Fibroblast of mammary gland (primary cell): ENCODE data around the gene WNK4.

ENCODE experiments used
- DNase-seq: peaks from one replicate; pipeline ENCODE4 v3.0.0-alpha.2; 2010; ENCODE audit warnings: low read depth
- H3K4me3 ChIP-seq: 2 replicates; pipeline ENCODE4 v1.5.1; 2011; ENCODE audit warnings: low read depth, mild to moderate bottlenecking, low read length, moderate library complexity; ENCODE audit not compliant: control insufficient read depth
- CTCF ChIP-seq: conservative IDR thresholded peaks from 2 replicates; pipeline ENCODE4 v1.5.1; 2011; ENCODE audit warnings: low read depth, low read length, inconsistent platforms; ENCODE audit not compliant: control insufficient read depth, insufficient read depth

WNK4 gene

GRCh38 chr17:42844271-42844670, 63.9 kb downstream of the WNK4 start, which contains the start of gene AOC2:
Gene AOC2 (plus strand): TSS chr17:42844580. CDS start chr17:42844627, 47 bp downstream.
- TF ChIP-seq CTCF: no peak
- H3K4me3 ChIP-seq: no peak within 1 kb of the TSS
- peak; percentile 44 for DNase-seq

GRCh38 chr17:42844761-42845555, 64.5 kb downstream of the WNK4 start:
- no peak for TF ChIP-seq CTCF
- H3K4me3 ChIP-seq: no peak overlapping the region

DNA sequence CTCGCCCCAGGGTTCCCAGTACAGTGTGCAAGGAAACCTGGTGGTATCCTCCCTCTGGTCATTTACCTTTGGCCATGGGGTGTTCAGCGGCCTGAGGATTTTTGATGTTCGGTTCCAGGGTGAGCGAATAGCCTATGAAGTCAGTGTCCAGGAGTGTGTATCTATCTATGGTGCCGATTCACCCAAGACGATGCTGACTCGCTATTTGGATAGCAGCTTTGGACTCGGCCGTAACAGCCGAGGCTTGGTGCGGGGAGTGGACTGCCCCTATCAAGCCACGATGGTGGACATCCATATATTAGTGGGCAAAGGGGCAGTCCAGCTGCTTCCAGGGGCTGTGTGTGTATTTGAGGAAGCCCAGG, 65.1 kb downstream of the WNK4 start:
- TF ChIP-seq CTCF: no peak
- peak; percentile 23 for DNase-seq
- H3K4me3 ChIP-seq: no peak overlapping the region

More at GRCh38 chr17:42844761-42845555, 64.5 kb downstream of the WNK4 start:
- DNase-seq: no peak

GRCh38 chr17:42845918-42846593, 65.6 kb downstream of the WNK4 start:
- H3K4me3 ChIP-seq: no peak overlapping the region
- no peak for TF ChIP-seq CTCF
- DNase-seq: peak; percentile 23
